ENCODE measurements around the gene GNB1. TPM values are rescaled to one million over a fixed set of nuclear protein-coding genes. Genes with fewer than 3 reads are reported as not detected.
"Not testable (repeated sequence)": the region's sequence is repeated elsewhere in the genome, so short reads cannot be mapped to it uniquely, and the experiment has no call there.

GNB1 gene
- total and polyA plus RNA-seq, 4 experiments from 2014 or later = 70.9 to 276 (median 197) TPM

DNA sequence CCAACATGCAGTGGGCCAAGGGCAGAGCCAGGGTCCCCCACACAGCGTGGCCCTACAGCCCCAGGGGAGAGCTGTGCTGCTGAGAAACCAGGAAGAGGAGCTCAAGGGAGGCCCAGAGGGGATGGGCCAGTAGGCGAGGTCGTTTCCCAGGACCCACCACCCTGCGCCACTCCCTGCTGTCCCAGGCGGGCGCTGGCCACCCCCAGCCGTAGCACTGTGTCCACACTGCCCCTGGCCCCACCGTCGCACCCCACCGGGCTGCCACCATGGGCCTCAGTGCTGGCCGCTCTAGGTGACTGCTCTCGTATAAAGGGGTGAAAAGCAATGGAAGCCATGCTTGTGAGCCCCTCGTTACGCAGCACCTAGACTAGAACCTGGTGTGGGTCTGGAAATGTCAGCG lies 135.0 kb downstream of the GNB1 start:
- POLR2A ChIA-PET (ENCODE audit: partially characterized antibody) = interaction anchor here (1.0 kb wide), 1 partner anchor 21 kb away, joined by 3 read pairs; no protein-coding TSS in a partner anchor
- no peaks in the 10 kb centered on the region for H3K27me3 Mint-ChIP-seq
- CTCF ChIA-PET (ENCODE audit: partially characterized antibody) = no interaction called here
- no peak overlapping the region for H3K4me3 Mint-ChIP-seq
- Histone ChIP-seq H3K9me3 (ENCODE audit: control insufficient read depth in 1 of 2, low read length in 2 of 2) (no peaks in the 10 kb centered on the region), H3K27me3 (ENCODE audit: insufficient read depth, low read length) (no peaks in the 10 kb centered on the region), H3K4me1 (ENCODE audit: insufficient read depth, low read length) (no peaks in the 10 kb centered on the region), H3K4me3 (ENCODE audit: low read length in 2 of 2) (no peak overlapping the region), H3K27ac (ENCODE audit: low read depth, low read length) (no peak overlapping the region), H3K36me3 (ENCODE audit: insufficient read depth, low read length) (peaks cover 32% of the 10 kb centered on the region)
- intact Hi-C loops (cut with micrococcal nuclease) = no loop called here
- H3K4me1 Mint-ChIP-seq = peaks cover 0 to 7% (median 0%) of the 10 kb centered on the region in 4 donors
- peaks cover 4 to 12% of the 10 kb centered on the region in 2 donors for H3K36me3 Mint-ChIP-seq
- DNase-seq = no peak
- H3K9me3 Mint-ChIP-seq = peaks cover 0 to 1% (median 0%) of the 10 kb centered on the region in 8 donors
- H3K27ac Mint-ChIP-seq = no peak overlapping the region

DNA sequence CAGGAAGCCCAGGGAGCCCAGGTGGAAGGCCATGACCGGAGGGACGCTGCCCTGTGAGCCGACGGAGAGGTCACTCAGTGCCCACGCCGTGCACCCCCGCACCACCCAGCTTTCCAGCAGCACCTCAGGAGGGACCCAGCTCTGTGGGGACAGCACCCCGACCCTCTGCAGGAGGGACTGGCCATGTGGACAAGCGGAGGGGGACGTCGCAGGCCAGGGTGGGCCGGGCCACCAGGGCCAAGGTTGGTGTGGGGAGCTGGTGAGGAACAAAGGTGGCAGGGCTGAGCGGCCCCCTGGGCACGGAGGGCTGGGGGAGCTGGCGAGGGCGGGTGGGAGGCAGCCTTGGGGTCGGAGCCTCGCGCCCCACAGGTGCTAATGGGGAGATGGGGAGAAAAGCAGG lies 135.5 kb downstream of the GNB1 start:
- peaks cover 4 to 12% of the 10 kb centered on the region in 2 donors for H3K36me3 Mint-ChIP-seq
- peaks cover 0 to 7% (median 0%) of the 10 kb centered on the region in 4 donors for H3K4me1 Mint-ChIP-seq
- H3K27me3 Mint-ChIP-seq = no peaks in the 10 kb centered on the region
- H3K27ac Mint-ChIP-seq = no peak overlapping the region
- no peaks in the 10 kb centered on the region for H3K9me3 Mint-ChIP-seq
- intact Hi-C loops (cut with micrococcal nuclease) = no loop called here
- POLR2A ChIA-PET (ENCODE audit: partially characterized antibody) = interaction anchor here (1.0 kb wide), 1 partner anchor 21 kb away, joined by 3 read pairs; no protein-coding TSS in a partner anchor
- Histone ChIP-seq H3K4me1 (ENCODE audit: insufficient read depth, low read length) (no peaks in the 10 kb centered on the region), H3K27ac (ENCODE audit: low read depth, low read length) (no peak overlapping the region), H3K27me3 (ENCODE audit: insufficient read depth, low read length) (no peaks in the 10 kb centered on the region), H3K4me3 (ENCODE audit: low read length in 2 of 2) (no peak overlapping the region), H3K9me3 (ENCODE audit: control insufficient read depth in 1 of 2, low read length in 2 of 2) (no peaks in the 10 kb centered on the region), H3K36me3 (ENCODE audit: insufficient read depth, low read length) (peaks cover 27% of the 10 kb centered on the region)
- no peak for DNase-seq
- no peak overlapping the region for H3K4me3 Mint-ChIP-seq
- CTCF ChIA-PET (ENCODE audit: partially characterized antibody) = no interaction called here

DNA sequence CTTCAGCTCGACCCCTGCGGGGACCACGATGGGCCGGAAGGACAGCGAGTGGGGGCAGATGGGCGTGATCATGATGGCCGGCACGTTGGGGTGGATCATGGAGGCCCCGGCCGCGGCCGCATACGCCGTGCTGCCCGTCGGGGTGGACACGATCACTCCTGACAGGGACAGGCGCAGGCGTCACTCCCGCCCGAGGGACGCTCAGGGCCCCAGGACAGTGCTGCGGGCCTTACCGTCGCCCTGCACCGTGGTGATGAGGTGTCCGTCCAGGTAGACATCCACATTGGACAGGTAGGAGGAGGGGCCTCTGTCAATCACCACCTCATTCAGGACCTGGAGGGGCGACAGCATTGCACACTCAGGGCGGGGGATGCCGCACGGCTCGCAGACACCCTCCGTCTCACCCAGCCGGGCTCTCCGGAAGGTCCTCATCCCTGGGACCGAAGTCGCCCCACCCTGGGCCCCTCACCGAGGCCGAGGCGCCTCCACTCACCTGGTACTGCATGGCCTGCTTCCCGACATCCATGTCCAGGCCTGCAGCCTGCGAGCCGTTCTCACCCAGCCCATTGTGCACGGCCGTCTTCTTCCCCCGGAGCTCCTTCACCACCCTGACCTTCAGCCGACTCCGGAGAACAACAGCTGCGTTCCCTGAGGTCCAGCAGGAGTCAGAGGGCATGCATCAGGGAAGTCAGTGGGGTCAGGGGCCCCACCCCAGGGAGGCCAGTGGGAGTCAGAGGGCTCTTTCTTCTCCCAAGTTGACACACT lies 136.7 kb downstream of the GNB1 start:
- Histone ChIP-seq H3K27me3 (ENCODE audit: insufficient read depth, low read length) (no peaks in the 10 kb centered on the region), H3K4me3 (ENCODE audit: low read length in 2 of 2) (no peak overlapping the region), H3K27ac (ENCODE audit: low read depth, low read length) (no peak overlapping the region), H3K4me1 (ENCODE audit: insufficient read depth, low read length) (no peaks in the 10 kb centered on the region), H3K9me3 (ENCODE audit: control insufficient read depth in 1 of 2, low read length in 2 of 2) (no peaks in the 10 kb centered on the region), H3K36me3 (ENCODE audit: insufficient read depth, low read length) (peaks cover 24% of the 10 kb centered on the region)
- no peak for DNase-seq
- ChIA-PET CTCF (ENCODE audit: partially characterized antibody) (no interaction called here), POLR2A (ENCODE audit: partially characterized antibody) (interaction anchor here (1.1 kb wide), 1 partner anchor 26 kb away, joined by 4 read pairs; no protein-coding TSS in a partner anchor)
- Mint-ChIP-seq H3K9me3 (no peaks in the 10 kb centered on the region), H3K27ac (no peak overlapping the region), H3K27me3 (no peaks in the 10 kb centered on the region), H3K36me3 (peaks cover 4 to 10% of the 10 kb centered on the region in 2 donors), H3K4me3 (no peak overlapping the region), H3K4me1 (peaks cover 0 to 10% (median under 1%) of the 10 kb centered on the region in 4 donors)
- intact Hi-C loops (cut with micrococcal nuclease) = no loop called here

DNA sequence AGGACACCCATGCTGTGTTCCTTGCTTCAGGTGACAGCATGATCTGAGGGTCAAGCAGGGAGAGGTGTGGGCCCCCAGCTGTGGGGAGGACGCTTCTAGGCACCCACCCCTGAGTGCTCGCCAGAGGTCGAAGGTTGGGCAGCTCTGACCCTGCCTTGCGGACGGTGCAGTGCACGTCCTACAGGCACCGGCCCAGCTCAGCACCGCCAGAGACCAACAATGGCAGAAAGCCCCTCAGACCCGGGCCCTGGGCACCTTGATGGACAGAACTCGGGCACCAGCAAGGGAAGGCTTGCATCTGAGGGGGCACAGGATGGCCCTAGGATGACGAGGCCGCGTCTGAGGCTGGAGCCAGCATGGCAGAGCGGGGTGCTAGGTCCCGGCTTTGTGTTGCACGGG lies 137.3 kb downstream of the GNB1 start:
- intact Hi-C loops (cut with micrococcal nuclease) = no loop called here
- Histone ChIP-seq H3K27me3 (ENCODE audit: insufficient read depth, low read length) (no peaks in the 10 kb centered on the region), H3K36me3 (ENCODE audit: insufficient read depth, low read length) (peaks cover 24% of the 10 kb centered on the region), H3K4me3 (ENCODE audit: low read length in 2 of 2) (no peak overlapping the region), H3K27ac (ENCODE audit: low read depth, low read length) (no peak overlapping the region), H3K9me3 (ENCODE audit: control insufficient read depth in 1 of 2, low read length in 2 of 2) (no peaks in the 10 kb centered on the region), H3K4me1 (ENCODE audit: insufficient read depth, low read length) (peaks cover 4% of the 10 kb centered on the region)
- peaks cover 4 to 10% of the 10 kb centered on the region in 2 donors for H3K36me3 Mint-ChIP-seq
- H3K27ac Mint-ChIP-seq = no peak overlapping the region
- no peak for DNase-seq
- ChIA-PET POLR2A (ENCODE audit: partially characterized antibody) (interaction anchor here (1.1 kb wide), 1 partner anchor 26 kb away, joined by 4 read pairs; no protein-coding TSS in a partner anchor), CTCF (ENCODE audit: partially characterized antibody) (no interaction called here)
- H3K27me3 Mint-ChIP-seq = no peaks in the 10 kb centered on the region
- no peaks in the 10 kb centered on the region for H3K9me3 Mint-ChIP-seq
- H3K4me1 Mint-ChIP-seq = peaks cover 0 to 12% (median under 1%) of the 10 kb centered on the region in 4 donors
- no peak overlapping the region for H3K4me3 Mint-ChIP-seq

DNA sequence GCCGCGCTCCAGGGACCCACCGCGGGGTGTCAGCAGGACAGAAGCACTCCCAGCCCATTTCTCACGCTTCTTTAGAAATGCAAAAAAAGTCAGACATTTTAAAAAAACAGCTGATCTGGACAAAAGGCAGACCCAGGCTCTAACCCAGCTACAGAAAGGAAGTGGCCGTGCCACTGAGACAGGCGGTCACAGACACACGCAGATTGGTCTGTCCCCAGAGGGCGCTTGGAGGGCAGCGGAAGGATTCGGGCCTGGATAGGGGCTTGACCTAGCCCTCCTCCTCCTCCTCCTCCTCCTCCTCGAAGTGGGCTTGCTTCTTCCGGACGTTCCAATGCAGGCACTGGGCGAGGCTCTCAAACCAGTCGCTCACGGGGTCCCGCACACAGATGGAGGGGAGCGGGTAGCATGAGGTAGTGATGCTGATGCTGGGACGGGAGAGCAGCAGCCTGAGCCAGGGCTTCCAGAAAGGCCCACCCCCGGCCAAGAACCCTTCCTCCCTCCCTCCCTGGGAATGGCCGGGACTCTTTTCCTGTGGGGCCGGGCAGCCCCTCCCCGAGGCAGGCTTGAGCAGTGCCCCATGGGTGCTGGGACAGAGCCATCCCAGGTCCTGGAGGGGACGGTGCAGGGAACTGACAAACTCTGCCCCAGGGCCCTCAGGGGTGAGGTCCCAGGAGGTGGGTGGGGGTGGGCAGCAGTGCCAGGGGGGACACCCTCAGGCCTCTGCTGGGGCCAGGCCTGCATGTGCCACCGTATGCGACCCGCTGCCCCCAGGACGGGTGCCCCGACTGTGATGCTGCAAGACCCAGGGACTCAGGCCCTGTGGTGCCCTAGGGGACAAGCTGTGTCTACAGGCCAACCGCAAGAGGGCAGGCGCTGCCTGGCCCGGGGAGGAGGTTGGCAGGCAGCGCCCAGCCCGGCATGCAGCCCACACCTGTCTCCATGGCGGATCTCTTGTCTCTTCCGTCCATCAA lies 138.0 kb downstream of the GNB1 start:
- no peak for DNase-seq
- Mint-ChIP-seq H3K4me3 (no peak overlapping the region), H3K4me1 (peaks cover 0 to 13% (median 3%) of the 10 kb centered on the region in 4 donors), H3K9me3 (no peaks in the 10 kb centered on the region), H3K27ac (no peak overlapping the region), H3K27me3 (no peaks in the 10 kb centered on the region), H3K36me3 (peaks cover 4 to 7% of the 10 kb centered on the region in 2 donors)
- H3K9me3 ChIP-seq (ENCODE audit: control insufficient read depth in 1 of 2, low read length in 2 of 2) = no peaks in the 10 kb centered on the region
- ChIA-PET POLR2A (ENCODE audit: partially characterized antibody) (interaction anchor here (1.1 kb wide), 1 partner anchor 27 kb away, joined by 4 read pairs; no protein-coding TSS in a partner anchor), CTCF (ENCODE audit: partially characterized antibody) (no interaction called here)
- peaks cover 24% of the 10 kb centered on the region for H3K36me3 ChIP-seq (ENCODE audit: insufficient read depth, low read length)
- H3K27me3 ChIP-seq (ENCODE audit: insufficient read depth, low read length) = no peaks in the 10 kb centered on the region
- no peak overlapping the region for H3K4me3 ChIP-seq (ENCODE audit: low read length in 2 of 2)
- intact Hi-C loops (cut with micrococcal nuclease) = no loop called here
- peaks cover 4% of the 10 kb centered on the region for H3K4me1 ChIP-seq (ENCODE audit: insufficient read depth, low read length)
- no peak overlapping the region for H3K27ac ChIP-seq (ENCODE audit: low read depth, low read length)

DNA sequence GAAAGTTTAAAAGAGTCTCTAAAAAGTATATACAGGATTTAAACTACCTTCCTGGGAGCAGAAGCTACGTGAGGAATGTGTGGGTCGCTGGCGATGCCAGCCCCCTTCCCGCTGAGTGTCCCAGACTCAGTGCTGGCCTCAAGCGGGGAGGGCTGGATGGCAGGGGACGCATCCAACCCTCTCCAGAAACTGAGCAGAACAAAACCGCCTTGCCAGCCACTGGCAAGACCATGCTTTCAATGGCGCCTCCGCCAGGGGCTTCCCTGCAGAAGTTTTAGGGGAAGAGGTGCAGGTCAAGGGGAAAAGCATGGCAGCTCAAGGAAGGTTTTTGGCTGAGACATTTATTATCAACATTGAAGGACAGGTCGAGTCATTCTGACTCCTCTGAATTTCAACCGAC lies 138.7 kb downstream of the GNB1 start:
- Histone ChIP-seq H3K36me3 (ENCODE audit: insufficient read depth, low read length) (peaks cover 24% of the 10 kb centered on the region), H3K27me3 (ENCODE audit: insufficient read depth, low read length) (no peaks in the 10 kb centered on the region), H3K9me3 (ENCODE audit: control insufficient read depth in 1 of 2, low read length in 2 of 2) (no peaks in the 10 kb centered on the region), H3K4me1 (ENCODE audit: insufficient read depth, low read length) (peaks cover 4% of the 10 kb centered on the region), H3K27ac (ENCODE audit: low read depth, low read length) (no peak overlapping the region), H3K4me3 (ENCODE audit: low read length in 2 of 2) (no peak overlapping the region)
- ChIA-PET CTCF (ENCODE audit: partially characterized antibody) (no interaction called here), POLR2A (ENCODE audit: partially characterized antibody) (no interaction called here)
- H3K36me3 Mint-ChIP-seq = peaks cover 4 to 7% of the 10 kb centered on the region in 2 donors
- no peak overlapping the region for H3K4me3 Mint-ChIP-seq
- H3K27me3 Mint-ChIP-seq = no peaks in the 10 kb centered on the region
- DNase-seq = no peak
- intact Hi-C loops (cut with micrococcal nuclease) = no loop called here
- H3K9me3 Mint-ChIP-seq = no peaks in the 10 kb centered on the region
- no peak overlapping the region for H3K27ac Mint-ChIP-seq
- peaks cover 0 to 9% (median 3%) of the 10 kb centered on the region in 4 donors for H3K4me1 Mint-ChIP-seq

DNA sequence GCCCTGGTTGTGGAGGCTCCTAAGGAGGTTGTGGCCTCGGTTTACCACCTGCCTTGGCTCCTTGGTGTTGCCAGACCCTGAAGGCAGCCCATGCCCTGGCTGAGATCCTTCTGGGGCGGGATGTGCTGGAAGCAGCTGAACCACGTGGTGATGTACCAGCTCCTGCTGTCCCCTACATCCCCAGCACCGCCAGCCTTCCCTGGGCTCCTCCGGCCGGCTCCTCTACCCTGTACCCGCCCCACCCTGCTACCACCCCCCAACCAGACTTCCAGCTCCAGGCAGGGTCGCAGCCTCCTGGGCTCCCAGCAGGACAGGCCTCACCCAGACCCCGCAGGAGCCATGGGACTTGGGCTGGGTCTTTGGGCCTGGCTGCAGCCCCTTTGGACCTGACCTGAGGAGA lies 140.9 kb downstream of the GNB1 start:
- H3K9me3 Mint-ChIP-seq; POLR2A ChIA-PET (ENCODE audit: partially characterized antibody): not testable (repeated sequence)

More for the DNA sequence above, 140.9 kb downstream of the GNB1 start:
- H3K27me3 ChIP-seq (ENCODE audit: insufficient read depth, low read length); CTCF ChIA-PET (ENCODE audit: partially characterized antibody); H3K9me3 ChIP-seq (ENCODE audit: control insufficient read depth in 1 of 2, low read length in 2 of 2); H3K27ac ChIP-seq (ENCODE audit: low read depth, low read length); H3K27ac Mint-ChIP-seq; H3K4me1 ChIP-seq (ENCODE audit: insufficient read depth, low read length); H3K4me3 ChIP-seq (ENCODE audit: low read length in 2 of 2); H3K36me3 Mint-ChIP-seq; H3K4me1 Mint-ChIP-seq; H3K4me3 Mint-ChIP-seq; DNase-seq; H3K27me3 Mint-ChIP-seq: not testable (repeated sequence)
- H3K36me3 ChIP-seq (ENCODE audit: insufficient read depth, low read length) = peaks cover 11% of the 10 kb centered on the region
- intact Hi-C loops (cut with micrococcal nuclease) = loop anchor here (10.0 kb wide), 1 partner anchor 55 kb away; the partner anchor contains the start of gene SLC35E2B

Data from CD4-positive, alpha-beta memory T cell (primary cell).